ENCODE data around the gene ACOX1.

The ACOX1 gene

DNA sequence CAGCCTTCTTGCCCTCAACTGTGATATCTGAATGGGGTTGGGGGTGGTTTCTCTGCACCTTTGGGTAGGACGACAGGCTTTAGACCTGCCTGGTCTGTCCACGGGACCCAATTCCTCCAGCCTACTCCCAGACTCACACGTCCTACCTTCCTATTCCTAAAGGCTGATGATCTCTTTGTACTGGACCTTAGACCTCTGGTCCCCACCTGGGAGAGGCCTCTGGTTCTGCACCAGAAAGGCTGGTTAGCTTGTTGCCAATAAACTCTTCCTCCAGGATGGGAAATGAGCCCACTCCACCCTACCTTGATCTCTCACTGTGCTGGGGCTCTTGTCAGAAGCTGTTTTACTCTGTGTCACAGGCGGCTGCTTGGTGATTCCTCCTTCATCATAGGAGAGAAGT is 52.5 kb downstream of the ACOX1 start:
- no peak for DNase-seq (ENCODE audit: low read depth)
- in situ Hi-C loops (cut with HindIII; ENCODE audit: low sequenced_read_pairs), result no loop called here
- H3K4me3 ChIP-seq (ENCODE audit: low read depth, low read length), result no peak overlapping the region
- TF ChIP-seq, protein P1, sequence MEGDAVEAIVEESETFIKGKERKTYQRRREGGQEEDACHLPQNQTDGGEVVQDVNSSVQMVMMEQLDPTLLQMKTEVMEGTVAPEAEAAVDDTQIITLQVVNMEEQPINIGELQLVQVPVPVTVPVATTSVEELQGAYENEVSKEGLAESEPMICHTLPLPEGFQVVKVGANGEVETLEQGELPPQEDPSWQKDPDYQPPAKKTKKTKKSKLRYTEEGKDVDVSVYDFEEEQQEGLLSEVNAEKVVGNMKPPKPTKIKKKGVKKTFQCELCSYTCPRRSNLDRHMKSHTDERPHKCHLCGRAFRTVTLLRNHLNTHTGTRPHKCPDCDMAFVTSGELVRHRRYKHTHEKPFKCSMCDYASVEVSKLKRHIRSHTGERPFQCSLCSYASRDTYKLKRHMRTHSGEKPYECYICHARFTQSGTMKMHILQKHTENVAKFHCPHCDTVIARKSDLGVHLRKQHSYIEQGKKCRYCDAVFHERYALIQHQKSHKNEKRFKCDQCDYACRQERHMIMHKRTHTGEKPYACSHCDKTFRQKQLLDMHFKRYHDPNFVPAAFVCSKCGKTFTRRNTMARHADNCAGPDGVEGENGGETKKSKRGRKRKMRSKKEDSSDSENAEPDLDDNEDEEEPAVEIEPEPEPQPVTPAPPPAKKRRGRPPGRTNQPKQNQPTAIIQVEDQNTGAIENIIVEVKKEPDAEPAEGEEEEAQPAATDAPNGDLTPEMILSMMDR (IDR thresholded peaks at IDR 0.05; ENCODE audit: low read depth, low read length, missing control alignments), result no peak

DNA sequence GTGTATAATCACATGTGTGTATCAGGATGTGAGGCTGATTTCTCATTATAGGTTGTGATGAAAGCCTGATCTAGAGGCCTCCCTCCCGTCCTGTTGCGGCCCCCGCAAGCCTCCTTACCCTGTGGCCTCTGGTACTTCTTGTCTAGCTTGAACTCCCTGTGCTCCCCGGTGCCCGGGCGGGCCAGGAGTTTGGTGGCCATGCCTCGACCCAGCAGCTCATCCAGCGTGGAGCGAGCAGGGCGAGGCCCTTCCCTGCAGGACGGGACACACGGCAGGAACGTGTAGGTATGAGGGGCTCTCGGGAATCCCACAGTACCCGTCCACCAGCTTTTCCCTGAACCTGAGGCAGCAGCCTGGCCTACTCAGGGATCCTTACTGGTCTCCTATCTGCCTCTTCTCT is 53.1 kb downstream of the ACOX1 start:
- no peak for DNase-seq (ENCODE audit: low read depth)
- no peak overlapping the region for H3K4me3 ChIP-seq (ENCODE audit: low read depth, low read length)
- in situ Hi-C loops (cut with HindIII; ENCODE audit: low sequenced_read_pairs), result no loop called here
- TF ChIP-seq, protein P1 (IDR thresholded peaks at IDR 0.05; ENCODE audit: low read depth, low read length, missing control alignments), result no peak

DNA sequence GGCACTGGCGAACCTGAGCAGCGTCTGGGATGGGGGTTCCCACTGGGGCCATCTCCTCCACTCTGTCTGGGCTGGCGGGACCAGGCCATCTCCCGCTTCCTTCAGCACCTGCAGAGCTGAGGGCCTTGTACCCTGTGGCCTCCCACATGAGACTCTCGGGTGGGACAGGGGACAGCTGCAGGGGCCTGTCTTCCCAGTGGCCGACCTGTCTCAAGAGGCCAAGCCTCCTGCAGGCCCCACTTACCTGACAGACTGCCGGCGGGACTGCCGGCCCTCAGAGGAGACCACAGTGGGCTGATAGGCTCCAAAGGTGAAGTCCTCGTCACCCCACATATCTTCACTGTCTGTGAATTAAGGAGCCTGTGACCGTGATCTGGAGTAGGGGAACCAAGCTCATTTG is 53.9 kb downstream of the ACOX1 start:
- no peak for DNase-seq (ENCODE audit: low read depth)
- TF ChIP-seq, protein P1 (IDR thresholded peaks at IDR 0.05; ENCODE audit: low read depth, low read length, missing control alignments), result no peak
- in situ Hi-C loops (cut with HindIII; ENCODE audit: low sequenced_read_pairs), result no loop called here
- no peak overlapping the region for H3K4me3 ChIP-seq (ENCODE audit: low read depth, low read length)

GRCh38 chr17:75922963-75923874 is 55.7 kb downstream of the ACOX1 start:
- TF ChIP-seq, protein P1 (IDR thresholded peaks at IDR 0.05; ENCODE audit: low read depth, low read length, missing control alignments), result no peak
- no peak overlapping the region for H3K4me3 ChIP-seq (ENCODE audit: low read depth, low read length)
- in situ Hi-C loops (cut with HindIII; ENCODE audit: low sequenced_read_pairs), result no loop called here

GRCh38 chr17:75922173-75922961 is 56.6 kb downstream of the ACOX1 start:
- TF ChIP-seq, protein P1 (IDR thresholded peaks at IDR 0.05; ENCODE audit: low read depth, low read length, missing control alignments), result no peak
- no peak overlapping the region for H3K4me3 ChIP-seq (ENCODE audit: low read depth, low read length)
- DNase-seq (ENCODE audit: low read depth), result no peak
- in situ Hi-C loops (cut with HindIII; ENCODE audit: low sequenced_read_pairs), result no loop called here

More at GRCh38 chr17:75922963-75923874, 55.7 kb downstream of the ACOX1 start:
- no peak for DNase-seq (ENCODE audit: low read depth)

DNA sequence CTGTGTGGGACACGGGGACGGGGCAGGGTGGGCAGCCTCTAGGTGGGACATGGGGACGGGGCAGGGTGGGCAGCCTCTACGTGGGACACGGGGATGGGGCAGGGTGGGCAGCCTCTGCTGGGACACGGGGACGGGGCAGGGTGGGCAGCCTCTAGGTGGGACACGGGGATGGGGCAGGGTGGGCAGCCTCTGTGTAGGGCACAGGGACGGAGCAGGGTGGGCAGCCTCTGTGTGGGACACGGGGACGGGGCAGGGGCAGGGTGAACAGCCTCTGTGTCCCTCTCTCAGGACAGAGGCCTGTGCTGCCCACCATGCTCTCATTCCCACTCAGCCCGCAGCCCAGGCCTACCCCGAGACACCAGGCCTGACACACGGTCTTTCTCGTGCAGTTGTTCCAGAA is 57.4 kb downstream of the ACOX1 start:
- H3K4me3 ChIP-seq (ENCODE audit: low read depth, low read length), result no peak overlapping the region
- TF ChIP-seq, protein P1 (IDR thresholded peaks at IDR 0.05; ENCODE audit: low read depth, low read length, missing control alignments), result no peak
- in situ Hi-C loops (cut with HindIII; ENCODE audit: low sequenced_read_pairs), result no loop called here
- no peak for DNase-seq (ENCODE audit: low read depth)

All from astrocyte of the cerebellum (primary cell).